A549 (cell line): ENCODE data around the gene OCA2. TPM values are rescaled to one million over a fixed set of nuclear protein-coding genes. Genes with fewer than 3 reads are reported as not detected.

Source experiments
- ATAC-seq, 2 experiments: fragments of 200-7000 bp in 1 of 2; fragments of >200 bp in 1 of 2; cut with Nextera tagmentation in 1 of 2; cut with Tn5 transposase in 1 of 2; 3 replicates each; pipeline versions ENCODE4 v1.8.0 to v1.9.1; 2018 to 2020; ENCODE audit warnings: mild to moderate bottlenecking in 1 of 2, moderate library complexity in 1 of 2
- CTCF ChIA-PET: fragments of 300-600 bp; sonication (Branson Sonifier 250); formaldehyde crosslinking; extraction: SDS; loops from one replicate; lab custom pipeline; 2021; ENCODE audit warnings: antibody characterized with exemption, inconsistent platforms; lab: Yijun Ruan, JAX
- POLR2A ChIA-PET: fragments of 350-600 bp; formaldehyde crosslinking; extraction: SDS; loops from one replicate; lab custom pipeline; 2021; ENCODE audit warnings: antibody characterized with exemption, inconsistent platforms; lab: Yijun Ruan, JAX
- DNase-seq, 2 experiments: peaks; one replicate each; pipeline versions ENCODE4 v3.0.0 to v3.0.0-alpha.2; 2011 to 2016; ENCODE audit warnings: low read depth in 1 of 2, low spot score in 1 of 2
- FAIRE-seq: peaks from 2 replicates; lab custom pipeline; 2011; peaks lifted over from hg19 to GRCh38; lab: Jason Lieb, UNC
- H3K27ac ChIP-seq, 2 experiments: fragments of >200 bp; sonication (Bioruptor Twin); formaldehyde crosslinking; 3 replicates each; pipeline ENCODE4 v1.5.1; 2016 to 2017
- H3K4me1 ChIP-seq: fragments of >200 bp; sonication (Bioruptor Twin); formaldehyde crosslinking; 3 replicates; pipeline ENCODE4 v1.6.1; 2016
- H3K4me2 ChIP-seq: fragments of >200 bp; sonication (Bioruptor Twin); formaldehyde crosslinking; 3 replicates; pipeline ENCODE4 v1.6.1; 2016
- H3K4me3 ChIP-seq: fragments of >200 bp; sonication (Bioruptor Twin); formaldehyde crosslinking; 3 replicates; pipeline ENCODE4 v1.5.1; 2016
- H3K9me3 ChIP-seq: fragments of >200 bp; sonication (Bioruptor Twin); formaldehyde crosslinking; 3 replicates; pipeline ENCODE4 v1.6.1; 2016
- ATOH8 ChIP-seq: fragments of 250-450 bp; sonication (Bioruptor Pico); IDR thresholded peaks from 2 replicates; pipeline ENCODE4 v1.5.0; 2020; ENCODE audit warnings: low read depth, mild to moderate bottlenecking, moderate library complexity
- BHLHE40 ChIP-seq: IDR thresholded peaks from 2 replicates; pipeline ENCODE4 v1.6.1; 2012; ENCODE audit warnings: low read depth, low read length, inconsistent platforms
- CHD2 ChIP-seq: fragments of 150-350 bp; IDR thresholded peaks from 2 replicates; pipeline ENCODE4 v1.6.1; 2014; ENCODE audit warnings: low read length; ENCODE audit not compliant: partially characterized antibody
- CHD4 ChIP-seq: fragments of 200-600 bp; sonication (generic); IDR thresholded peaks from 2 replicates; pipeline ENCODE4 v1.6.1; 2016; ENCODE audit warnings: antibody characterized with exemption, mild to moderate bottlenecking, borderline replicate concordance
- E2F6 ChIP-seq: IDR thresholded peaks from 2 replicates; pipeline ENCODE4 v1.6.1; 2012; ENCODE audit warnings: low read depth, borderline replicate concordance
- EHF ChIP-seq: fragments of 250-450 bp; sonication (Bioruptor Pico); IDR thresholded peaks from 2 replicates; pipeline ENCODE4 v1.5.0; 2020; ENCODE audit warnings: mild to moderate bottlenecking
- ELK1 ChIP-seq: fragments of 150-350 bp; IDR thresholded peaks from 2 replicates; pipeline ENCODE4 v1.6.1; 2014; ENCODE audit warnings: low read depth, mild to moderate bottlenecking, low read length
- FOSL2 ChIP-seq, 2 experiments: fragments of 450-650 bp in 1 of 2; fragments of >200 bp in 1 of 2; sonication (Bioruptor Twin) in 1 of 2; formaldehyde crosslinking; IDR thresholded peaks; 2 replicates each; pipeline versions ENCODE4 v1.5.0 to v1.6.1; 2016 to 2020; ENCODE audit warnings: mild to moderate bottlenecking in 1 of 2, moderate library complexity in 1 of 2
- HDAC2 ChIP-seq: fragments of 200-600 bp; sonication (generic); IDR thresholded peaks from 2 replicates; pipeline ENCODE4 v1.6.1; 2016
- HEYL ChIP-seq: fragments of 250-450 bp; sonication (Bioruptor Pico); IDR thresholded peaks from 2 replicates; pipeline ENCODE4 v1.8.0; 2021; ENCODE audit warnings: mild to moderate bottlenecking, moderate library complexity
- HOXB5 ChIP-seq: fragments of 250-450 bp; sonication (Bioruptor Pico); IDR thresholded peaks from 2 replicates; pipeline ENCODE4 v1.5.0; 2020; ENCODE audit warnings: mild to moderate bottlenecking, moderate library complexity
- KDM1A ChIP-seq: fragments of 200-600 bp; sonication (generic); IDR thresholded peaks from 2 replicates; pipeline ENCODE4 v1.6.1; 2016; ENCODE audit warnings: low read depth, mild to moderate bottlenecking
- MAZ ChIP-seq: fragments of 150-350 bp; IDR thresholded peaks from 2 replicates; pipeline ENCODE4 v1.6.1; 2014; ENCODE audit warnings: antibody characterized with exemption, low read depth, low read length, borderline replicate concordance
- MYC ChIP-seq: IDR thresholded peaks from 2 replicates; pipeline ENCODE4 v1.6.1; 2012; ENCODE audit warnings: mild to moderate bottlenecking, inconsistent platforms, low read length, improper control_type of control experiment, borderline replicate concordance
- NPAS2 ChIP-seq: fragments of 250-450 bp; sonication (Bioruptor Pico); IDR thresholded peaks from 2 replicates; pipeline ENCODE4 v1.8.0; 2022; ENCODE audit warnings: mild to moderate bottlenecking, moderate library complexity, borderline replicate concordance
- RAD21 ChIP-seq, 2 experiments: fragments of >200 bp in 1 of 2; sonication (Bioruptor Twin) in 1 of 2; formaldehyde crosslinking in 1 of 2; IDR thresholded peaks in 1 of 2; conservative IDR thresholded peaks in 1 of 2; 2 replicates in 1 of 2; 3 replicates in 1 of 2; pipeline ENCODE4 v1.6.1; 2012 to 2018; ENCODE audit warnings: inconsistent platforms in 1 of 2
- RCOR1 ChIP-seq: fragments of 150-350 bp; IDR thresholded peaks from 2 replicates; pipeline ENCODE4 v1.6.1; 2014; ENCODE audit warnings: antibody characterized with exemption, low read length, low read depth
- REST ChIP-seq: fragments of 200-600 bp; sonication (generic); IDR thresholded peaks from 2 replicates; pipeline ENCODE4 v1.6.1; 2016; ENCODE audit warnings: antibody characterized with exemption, mild to moderate bottlenecking, moderate library complexity
- RNF2 ChIP-seq: fragments of 200-600 bp; sonication (generic); IDR thresholded peaks from 2 replicates; pipeline ENCODE4 v1.6.1; 2016; ENCODE audit warnings: low read depth, mild to moderate bottlenecking, antibody characterized with exemption, moderate library complexity, borderline replicate concordance
- SREBF2 ChIP-seq: fragments of 450-650 bp; IDR thresholded peaks from 2 replicates; pipeline ENCODE4 v1.6.1; 2014; ENCODE audit warnings: mild to moderate bottlenecking, moderate library complexity
- TP53 ChIP-seq: fragments of 250-450 bp; sonication (Bioruptor Pico); IDR thresholded peaks from 2 replicates; pipeline ENCODE4 v1.5.0; 2021; ENCODE audit warnings: mild to moderate bottlenecking, moderate library complexity
- ZC3H11A ChIP-seq: fragments of 450-650 bp; IDR thresholded peaks from 2 replicates; pipeline ENCODE4 v1.6.1; 2014; ENCODE audit warnings: antibody characterized with exemption, mild to moderate bottlenecking
- WGBS: methylation state at CpG from one replicate; pipeline ENCODE4 v1.1.6; 2017; ENCODE audit errors: missing lambda C conversion rate; 5-methylcytosine and 5-hydroxymethylcytosine counted together
- polyA plus RNA-seq, 4 experiments: library from polyadenylated mRNA; depleted of rRNA in 3 of 4; stranded (reverse); fragments of >200 nt; fragmentation: RNase III in 1 of 4; extraction: RNeasy Plus Mini Kit Qiagen cat#74134 plus additional on column Dnase treatment in 1 of 4; gene quantifications; 2 replicates in 3 of 4; 3 replicates in 1 of 4; pipeline ENCODE4 v1.2.3, GENCODE V29; 2011 to 2017
- TF ChIP-seq, protein P1 (sequence below): fragments of >200 bp; sonication (Bioruptor Twin); formaldehyde crosslinking; IDR thresholded peaks from 3 replicates; pipeline ENCODE4 v1.6.1; 2016

OCA2 gene
- polyA plus RNA-seq, 2 of the 4 experiments (the other 2 are of a cell fraction): 0.17 to 0.25 TPM

DNA sequence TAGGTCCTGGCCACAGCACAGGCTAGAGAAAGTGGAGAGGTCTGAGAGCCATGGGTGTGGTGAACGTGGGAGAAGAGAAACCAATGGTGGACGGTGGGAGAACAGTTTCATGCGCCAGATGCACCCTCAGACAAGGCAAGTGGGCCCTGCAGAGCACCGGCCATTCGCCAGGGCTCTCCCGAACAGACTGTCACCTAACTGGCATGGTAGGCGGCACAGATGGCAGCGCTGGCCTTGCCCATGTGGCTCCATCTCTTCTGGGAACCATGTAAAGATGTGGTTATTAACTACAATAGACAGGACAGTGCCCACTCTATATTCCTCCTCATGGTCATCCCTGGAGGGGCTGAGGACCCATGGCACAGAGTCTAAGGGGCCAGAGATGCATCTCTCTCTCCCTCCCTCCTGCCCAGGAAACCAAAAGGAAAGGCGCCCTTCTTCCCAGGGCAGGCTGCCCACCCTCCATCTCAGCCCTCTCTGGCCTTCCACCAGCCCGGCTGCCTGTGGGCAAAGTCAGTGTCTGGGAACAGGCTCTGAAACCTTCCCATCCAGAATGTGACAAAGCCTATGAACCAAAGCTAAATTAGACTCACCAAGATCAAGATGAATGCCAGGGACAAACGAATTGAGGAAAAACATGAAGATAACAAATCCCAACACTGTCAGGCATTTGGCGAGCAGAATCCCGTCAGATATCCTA lies 147.8 kb downstream of the OCA2 start:
- ChIA-PET POLR2A (no interaction called here), CTCF (no interaction called here)
- H3K4me1 ChIP-seq: no peaks in the 10 kb centered on the region
- H3K27ac ChIP-seq: no peak overlapping the region
- TF ChIP-seq RCOR1 (no peak), E2F6 (no peak), HOXB5 (no peak), MAZ (no peak), SREBF2 (no peak), CHD4 (no peak), RAD21 (conservative IDR thresholded peaks at IDR 0.05 in 1 of 2, IDR thresholded peaks at IDR 0.05 in 1 of 2) (no peak), ZC3H11A (no peak), MYC (no peak), RNF2 (no peak), KDM1A (no peak), REST (no peak), ATOH8 (no peak)
- H3K4me2 ChIP-seq: no peak overlapping the region
- WGBS: 25% methylated on average over 12 of the region's 13 CpGs
- DNase-seq: no peak
- H3K4me3 ChIP-seq: no peak overlapping the region
- no peak for ATAC-seq
- no peaks in the 10 kb centered on the region for H3K9me3 ChIP-seq
- no peak for FAIRE-seq

GRCh38 chr15:27949089-27949488 lies 150.0 kb downstream of the OCA2 start:
- Histone ChIP-seq H3K4me2 (no peak overlapping the region), H3K27ac (no peak overlapping the region), H3K4me3 (no peak overlapping the region), H3K4me1 (no peaks in the 10 kb centered on the region), H3K9me3 (no peaks in the 10 kb centered on the region)
- ChIA-PET CTCF (no interaction called here), POLR2A (no interaction called here)
- TF ChIP-seq RCOR1 (no peak), HDAC2 (no peak), NPAS2 (CRISPR knock-in tag) (no peak), TP53 (no peak), FOSL2 (IDR thresholded peaks at IDR 0.05) (no peak), FOSL2 (CRISPR knock-in tag; IDR thresholded peaks at IDR 0.05) (no peak), HEYL (no peak), ELK1 (no peak), SREBF2 (no peak), BHLHE40 (no peak), EHF (CRISPR knock-in tag) (no peak), HOXB5 (no peak), CHD2 (no peak)
- TF ChIP-seq, protein P1, sequence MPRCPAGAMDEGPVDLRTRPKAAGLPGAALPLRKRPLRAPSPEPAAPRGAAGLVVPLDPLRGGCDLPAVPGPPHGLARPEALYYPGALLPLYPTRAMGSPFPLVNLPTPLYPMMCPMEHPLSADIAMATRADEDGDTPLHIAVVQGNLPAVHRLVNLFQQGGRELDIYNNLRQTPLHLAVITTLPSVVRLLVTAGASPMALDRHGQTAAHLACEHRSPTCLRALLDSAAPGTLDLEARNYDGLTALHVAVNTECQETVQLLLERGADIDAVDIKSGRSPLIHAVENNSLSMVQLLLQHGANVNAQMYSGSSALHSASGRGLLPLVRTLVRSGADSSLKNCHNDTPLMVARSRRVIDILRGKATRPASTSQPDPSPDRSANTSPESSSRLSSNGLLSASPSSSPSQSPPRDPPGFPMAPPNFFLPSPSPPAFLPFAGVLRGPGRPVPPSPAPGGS: no peak
- 50% methylated on average over 10 of the region's 10 CpGs for WGBS
- DNase-seq (no peak), ATAC-seq (no peak), FAIRE-seq (no peak)
